22Rv1 (cell line): ENCODE results near the gene SCP2D1.

Source experiments
- CTCF ChIP-seq: fragments of 450-650 bp; IDR thresholded peaks from 2 replicates; pipeline ENCODE4 v1.5.1; 2017; ENCODE audit warnings: mild to moderate bottlenecking
- ZFX ChIP-seq: fragments of 450-650 bp; IDR thresholded peaks from 2 replicates; pipeline ENCODE4 v1.6.1; 2017; ENCODE audit warnings: antibody characterized with exemption, borderline replicate concordance

DNA sequence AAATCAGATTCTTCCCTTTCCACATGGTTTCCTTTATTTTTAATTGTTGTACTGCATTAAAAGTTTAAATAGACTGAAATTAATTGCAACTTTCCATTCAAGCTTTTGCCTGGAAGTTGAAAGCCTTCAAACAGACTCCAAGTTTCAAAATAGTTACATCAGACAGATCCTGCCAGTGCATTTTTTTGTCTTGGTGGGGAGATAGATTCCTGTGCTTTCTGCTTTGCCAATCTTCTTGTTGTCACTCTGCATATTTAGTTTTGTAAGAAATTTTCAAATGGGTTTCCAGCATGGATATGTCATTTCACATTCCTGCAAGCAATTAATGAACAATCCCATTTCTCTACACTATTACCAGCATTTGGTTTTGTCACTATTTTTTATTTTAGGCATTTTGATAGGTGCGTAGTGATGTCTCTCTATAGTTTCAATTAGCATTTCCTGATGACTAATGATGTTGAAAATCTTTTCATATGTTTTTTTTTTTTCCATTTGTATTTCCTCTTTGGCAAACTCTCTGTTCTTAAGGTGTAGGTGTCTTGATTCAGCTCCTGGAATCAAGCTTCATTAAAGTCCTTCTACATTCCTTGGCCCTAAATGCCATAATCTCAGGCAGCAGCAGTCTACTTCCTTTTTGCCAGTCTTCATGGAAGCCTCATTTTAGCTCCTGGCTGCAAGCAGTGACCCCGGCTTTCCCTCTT is 40.5 kb downstream of the SCP2D1 start:
- TF ChIP-seq CTCF = no peak
- no peak for TF ChIP-seq ZFX
